Esophagus muscularis mucosa (tissue), 4 donors: ENCODE data around the gene CAPZB. TPM values are rescaled to one million over a fixed set of nuclear protein-coding genes. Genes with fewer than 3 reads are reported as not detected.
A peak's percentile ranks its signal among the peaks of the same experiment; 100 is the strongest.

Experiments used
- DNase-seq: peaks from one replicate; pipeline ENCODE4 v3.0.0-alpha.2; 2017; ENCODE audit errors: extremely low spot score
- H3K27ac ChIP-seq, 4 donors: fragments of 200-600 bp; sonication (generic); replicated peaks in 1 of 4; 1 replicate in 3 of 4; 2 replicates in 1 of 4; pipeline ENCODE4 v1.5.1; 2016 to 2019; ENCODE audit warnings: mild to moderate bottlenecking in 1 of 4
- H3K27me3 ChIP-seq, 4 donors: fragments of 200-600 bp; sonication (generic); one replicate each; pipeline versions ENCODE4 v1.5.1 to v1.6.0; 2016 to 2019
- H3K36me3 ChIP-seq, 4 donors: fragments of 200-600 bp; sonication (generic); one replicate each; pipeline ENCODE4 v1.5.1; 2016 to 2019
- H3K4me1 ChIP-seq, 4 donors: fragments of 200-600 bp; sonication (generic); one replicate each; pipeline ENCODE4 v1.5.1; 2016 to 2019
- H3K4me3 ChIP-seq, 4 donors: fragments of 200-600 bp; sonication (generic); 1 replicate in 2 of 4; 2 replicates in 2 of 4; pipeline ENCODE4 v1.5.1; 2016 to 2019; ENCODE audit warnings: mild to moderate bottlenecking in 4 of 4, moderate library complexity in 1 of 4
- H3K9me3 ChIP-seq, 4 donors: fragments of 200-600 bp; sonication (generic); 1 replicate in 3 of 4; 2 replicates in 1 of 4; pipeline ENCODE4 v1.5.1; 2016 to 2019
- EP300 ChIP-seq: sonication (generic); formaldehyde crosslinking; IDR thresholded peaks from one replicate; pipeline ENCODE4 v1.6.1; 2017; ENCODE audit warnings: antibody characterized with exemption
- POLR2A ChIP-seq: fragments of 450-650 bp; IDR thresholded peaks from one replicate; pipeline ENCODE4 v1.6.1; 2017; ENCODE audit warnings: antibody characterized with exemption, moderate library complexity, mild to moderate bottlenecking, low read depth
- POLR2AphosphoS5 ChIP-seq, 2 donors: sonication (generic); formaldehyde crosslinking; IDR thresholded peaks; one replicate each; pipeline ENCODE4 v1.6.1; 2017; ENCODE audit warnings: antibody characterized with exemption in 2 of 2
- WGBS: methylation state at CpG from one replicate; pipeline ENCODE4 v1.1.5; 2018; 5-methylcytosine and 5-hydroxymethylcytosine counted together
- intact Hi-C: fragments of 100-400 bp; cut with DNase I; formaldehyde crosslinking; loops from one replicate; pipeline ENCODE4 v1.15.1; 2023
- total RNA-seq, 4 donors: library from RNA; depleted of rRNA; stranded (reverse); fragments of >200 nt; gene quantifications; one replicate each; pipeline versions ENCODE4 v1.1.0 to v1.2.1, GENCODE V29; 2016
- TF ChIP-seq, protein P1 (sequence below), 3 experiments: fragments of 200-600 bp in 2 of 3; fragments of 450-650 bp in 1 of 3; sonication (generic) in 2 of 3; IDR thresholded peaks; one replicate each; pipeline ENCODE4 v1.5.1; 2017 to 2019; ENCODE audit warnings: antibody characterized with exemption in 3 of 3, mild to moderate bottlenecking in 2 of 3, moderate library complexity in 1 of 3

Gene CAPZB
- total RNA-seq, 4 donors from 2014 or later: 186 to 261 (median 203) TPM

- intact Hi-C loops: no loop called here
- TF ChIP-seq POLR2A: no peak
- TF ChIP-seq, protein P1, sequence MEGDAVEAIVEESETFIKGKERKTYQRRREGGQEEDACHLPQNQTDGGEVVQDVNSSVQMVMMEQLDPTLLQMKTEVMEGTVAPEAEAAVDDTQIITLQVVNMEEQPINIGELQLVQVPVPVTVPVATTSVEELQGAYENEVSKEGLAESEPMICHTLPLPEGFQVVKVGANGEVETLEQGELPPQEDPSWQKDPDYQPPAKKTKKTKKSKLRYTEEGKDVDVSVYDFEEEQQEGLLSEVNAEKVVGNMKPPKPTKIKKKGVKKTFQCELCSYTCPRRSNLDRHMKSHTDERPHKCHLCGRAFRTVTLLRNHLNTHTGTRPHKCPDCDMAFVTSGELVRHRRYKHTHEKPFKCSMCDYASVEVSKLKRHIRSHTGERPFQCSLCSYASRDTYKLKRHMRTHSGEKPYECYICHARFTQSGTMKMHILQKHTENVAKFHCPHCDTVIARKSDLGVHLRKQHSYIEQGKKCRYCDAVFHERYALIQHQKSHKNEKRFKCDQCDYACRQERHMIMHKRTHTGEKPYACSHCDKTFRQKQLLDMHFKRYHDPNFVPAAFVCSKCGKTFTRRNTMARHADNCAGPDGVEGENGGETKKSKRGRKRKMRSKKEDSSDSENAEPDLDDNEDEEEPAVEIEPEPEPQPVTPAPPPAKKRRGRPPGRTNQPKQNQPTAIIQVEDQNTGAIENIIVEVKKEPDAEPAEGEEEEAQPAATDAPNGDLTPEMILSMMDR (IDR thresholded peaks at IDR 0.05): peak; percentile 17 to 28 (median 22)
- TF ChIP-seq POLR2AphosphoS5 (IDR thresholded peaks at IDR 0.05): peak in 1 of 2 donors; percentile 11
- DNase-seq: no peak
- 72% methylated on average over 27 of the region's 27 CpGs for WGBS
- Histone ChIP-seq H3K36me3 (peaks cover 8 to 65% (median 56%) of the 10 kb centered on the region in 4 donors), H3K4me1 (peaks cover 9 to 33% (median 24%) of the 10 kb centered on the region in 4 donors), H3K9me3 (no peaks in the 10 kb centered on the region), H3K27me3 (no peaks in the 10 kb centered on the region), H3K27ac (no peak overlapping the region), H3K4me3 (no peak overlapping the region)
Measured at GRCh38 chr1:19338323-19338762, 147.0 kb downstream of the CAPZB start.

DNA sequence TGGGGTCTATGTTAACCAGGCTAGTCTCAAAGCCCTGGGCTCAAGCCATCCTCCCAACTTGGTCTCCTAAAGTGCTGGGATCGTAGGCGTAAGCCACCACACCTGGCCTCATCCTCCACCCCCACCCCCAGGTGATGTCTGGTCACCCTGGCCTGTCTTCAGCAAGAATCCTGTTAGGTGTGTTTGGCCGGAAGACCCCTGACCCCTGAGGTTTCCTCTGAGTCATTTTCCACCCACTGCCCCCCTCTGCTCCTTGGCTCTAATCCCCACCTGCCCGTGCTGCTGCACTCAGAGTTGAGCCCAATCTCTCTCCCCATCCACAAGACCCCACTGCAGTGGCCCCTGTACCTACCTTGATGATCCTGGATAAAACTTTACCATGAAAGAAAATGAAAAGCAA, 148.1 kb downstream of the CAPZB start:
- no peak for DNase-seq
- peaks cover 7 to 25% (median 14%) of the 10 kb centered on the region in 4 donors for H3K4me1 ChIP-seq
- H3K4me3 ChIP-seq: no peak overlapping the region
- WGBS: 93% methylated on average over 4 of the region's 4 CpGs
- TF ChIP-seq, protein P1 (IDR thresholded peaks at IDR 0.05): no peak
- no peak for TF ChIP-seq POLR2AphosphoS5 (IDR thresholded peaks at IDR 0.05)
- TF ChIP-seq EP300: no peak
- no peak for TF ChIP-seq POLR2A
- no peaks in the 10 kb centered on the region for H3K27me3 ChIP-seq
- intact Hi-C loops: no loop called here
- no peak overlapping the region for H3K27ac ChIP-seq
- peaks cover 8 to 61% (median 49%) of the 10 kb centered on the region in 4 donors for H3K36me3 ChIP-seq
- H3K9me3 ChIP-seq: no peaks in the 10 kb centered on the region

DNA sequence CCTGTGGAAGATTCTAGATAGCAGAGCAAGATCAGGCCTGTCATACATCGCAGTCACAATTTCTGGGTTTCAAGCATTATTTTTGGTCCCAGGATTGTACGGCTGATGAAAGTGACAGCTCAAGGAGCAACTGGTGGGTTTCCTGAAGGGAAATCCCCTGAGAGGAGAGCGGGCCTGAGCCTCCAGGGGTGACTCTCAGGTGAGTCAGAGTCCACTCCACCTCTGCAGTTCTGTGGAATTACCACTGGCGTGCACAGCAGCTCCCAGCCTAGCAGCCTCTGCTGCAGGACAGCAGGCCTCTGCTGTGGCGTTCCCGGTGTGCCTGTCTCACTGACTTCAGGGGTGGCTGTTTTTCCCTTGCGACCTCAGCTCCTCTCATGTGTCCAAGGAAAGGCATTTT, 148.8 kb downstream of the CAPZB start:
- no peak overlapping the region for H3K27ac ChIP-seq
- H3K36me3 ChIP-seq: peaks cover 8 to 61% (median 49%) of the 10 kb centered on the region in 4 donors
- DNase-seq: no peak
- H3K4me1 ChIP-seq: peaks cover 0 to 18% (median 6%) of the 10 kb centered on the region in 4 donors
- intact Hi-C loops: no loop called here
- H3K9me3 ChIP-seq: no peaks in the 10 kb centered on the region
- WGBS: 82% methylated on average over 7 of the region's 7 CpGs
- no peaks in the 10 kb centered on the region for H3K27me3 ChIP-seq
- no peak overlapping the region for H3K4me3 ChIP-seq
- TF ChIP-seq EP300 (no peak), POLR2A (no peak), POLR2AphosphoS5 (IDR thresholded peaks at IDR 0.05) (no peak)
- TF ChIP-seq, protein P1 (IDR thresholded peaks at IDR 0.05): no peak

DNA sequence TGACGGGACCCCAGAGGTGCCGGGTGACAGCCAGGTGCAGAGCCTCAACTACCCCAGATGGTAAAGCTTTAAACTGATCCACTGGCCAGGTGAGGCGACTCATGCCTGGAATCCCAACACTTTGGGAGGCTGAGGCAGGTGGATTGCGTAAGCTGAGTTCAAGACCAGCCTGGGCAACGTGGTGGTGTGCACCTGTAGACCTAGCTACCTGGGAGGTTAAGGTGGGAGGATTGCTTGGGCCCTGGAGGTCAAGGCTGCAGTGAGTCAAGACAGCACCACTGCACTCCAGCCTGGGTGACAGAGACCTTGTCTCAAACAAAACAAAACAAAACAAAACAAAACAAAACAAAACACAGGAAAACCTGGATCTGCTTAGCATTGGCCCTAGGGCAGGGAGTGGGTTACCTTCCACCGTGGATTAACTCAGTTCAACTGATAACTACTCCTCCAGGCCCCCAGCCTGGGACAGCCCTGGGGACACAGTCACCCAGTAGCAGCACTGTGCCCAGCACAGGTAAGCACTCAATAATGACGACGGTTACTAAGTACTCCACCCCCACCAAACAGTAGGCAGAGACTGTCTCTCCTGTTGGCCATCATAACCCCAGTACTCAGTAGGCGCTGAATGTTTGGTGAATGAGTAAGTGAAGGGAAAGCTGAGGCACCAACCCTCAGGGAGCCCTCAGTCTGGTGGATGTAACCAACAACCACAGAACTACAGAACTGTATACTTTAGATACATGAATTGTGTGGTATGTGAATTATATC, 151.6 kb downstream of the CAPZB start:
- Histone ChIP-seq H3K27ac (no peak overlapping the region), H3K36me3 (peaks cover 0 to 60% (median 47%) of the 10 kb centered on the region in 4 donors), H3K4me1 (peaks cover 0 to 10% (median 0%) of the 10 kb centered on the region in 4 donors), H3K4me3 (no peak overlapping the region), H3K27me3 (no peaks in the 10 kb centered on the region), H3K9me3 (no peaks in the 10 kb centered on the region)
- no peak for DNase-seq
- intact Hi-C loops: no loop called here
- 88% methylated on average over 9 of the region's 9 CpGs for WGBS
- TF ChIP-seq, protein P1 (IDR thresholded peaks at IDR 0.05): no peak
- TF ChIP-seq EP300 (no peak), POLR2A (no peak), POLR2AphosphoS5 (IDR thresholded peaks at IDR 0.05) (peak in 1 of 2 donors; percentile 5)
